Epithelial cell of proximal tubule (primary cell): Measurements from ENCODE around the gene IGF1R. TPM values are rescaled to one million over a fixed set of nuclear protein-coding genes. Genes with fewer than 3 reads are reported as not detected.

Source experiments
- DNase-seq: peaks from one replicate; pipeline ENCODE4 v3.0.0-alpha.2; 2011; ENCODE audit warnings: low read depth
- H3K4me3 ChIP-seq: 2 replicates; pipeline ENCODE4 v1.5.1; 2011; ENCODE audit warnings: low read depth, mild to moderate bottlenecking, low read length
- CTCF ChIP-seq: conservative IDR thresholded peaks from 2 replicates; pipeline ENCODE4 v1.5.1; 2012; ENCODE audit warnings: low read depth, mild to moderate bottlenecking, low read length
- total RNA-seq: library from RNA; depleted of rRNA; stranded (reverse); fragments of >200 nt; gene quantifications from 2 replicates; pipeline ENCODE4 v1.2.3, GENCODE V29; 2015

IGF1R gene
- total RNA-seq, 1 donor from 2014 or later: 14.5 TPM

GRCh38 chr15:98671060-98672008 is 23.0 kb downstream of the IGF1R start:
- DNase-seq: no peak
- no peak for TF ChIP-seq CTCF
- no peak overlapping the region for H3K4me3 ChIP-seq

- no peak overlapping the region for H3K4me3 ChIP-seq
- no peak for DNase-seq
- no peak for TF ChIP-seq CTCF
Measured at GRCh38 chr15:98673133-98673532, 24.8 kb downstream of the IGF1R start.

- no peak overlapping the region for H3K4me3 ChIP-seq
- no peak for DNase-seq
- no peak for TF ChIP-seq CTCF
Measured at GRCh38 chr15:98674336-98674735, 26.0 kb downstream of the IGF1R start.

GRCh38 chr15:98676586-98677270 is 28.4 kb downstream of the IGF1R start:
- DNase-seq: no peak
- no peak overlapping the region for H3K4me3 ChIP-seq
- no peak for TF ChIP-seq CTCF

GRCh38 chr15:98677345-98678059 is 29.2 kb downstream of the IGF1R start:
- no peak for TF ChIP-seq CTCF
- DNase-seq: no peak
- H3K4me3 ChIP-seq: no peak overlapping the region

GRCh38 chr15:98678484-98678883 is 30.1 kb downstream of the IGF1R start:
- H3K4me3 ChIP-seq: no peak overlapping the region
- TF ChIP-seq CTCF: no peak
- DNase-seq: no peak
